Neural progenitor cell (in vitro differentiated cells): Measurements from ENCODE around the gene MAD1L1.

Source experiments
- CTCF ChIP-seq: fragments of 200-600 bp; sonication (generic); IDR thresholded peaks from 2 replicates; pipeline ENCODE4 v1.5.1; 2017; ENCODE audit warnings: antibody characterized with exemption, mild to moderate bottlenecking
- EZH2 ChIP-seq: fragments of 200-600 bp; sonication (generic); IDR thresholded peaks from 2 replicates; pipeline ENCODE4 v1.6.1; 2017; ENCODE audit warnings: antibody characterized with exemption, mild to moderate bottlenecking, moderate library complexity

- TF ChIP-seq CTCF (no peak), EZH2 (no peak)
Observed at GRCh38 chr7:1852517-1853430, 380.0 kb downstream of the MAD1L1 start.
